Bronchial epithelial cell (primary cell): ENCODE measurements around the gene AGTRAP. TPM values are rescaled to one million over a fixed set of nuclear protein-coding genes. Genes with fewer than 3 reads are reported as not detected.

Source experiments
- DNase-seq: peaks from one replicate; pipeline ENCODE4 v3.0.0-alpha.2; 2010; ENCODE audit warnings: low read depth
- FAIRE-seq: peaks from 2 replicates; lab custom pipeline; 2011; peaks lifted over from hg19 to GRCh38; lab: Jason Lieb, UNC
- H3K27me3 ChIP-seq: 2 replicates; pipeline ENCODE4 v1.5.1; 2011; ENCODE audit warnings: low read length; ENCODE audit not compliant: control insufficient read depth, insufficient read depth
- H3K36me3 ChIP-seq: 2 replicates; pipeline ENCODE4 v1.5.1; 2011; ENCODE audit warnings: low read length; ENCODE audit not compliant: control insufficient read depth, insufficient read depth
- H3K4me3 ChIP-seq: 2 replicates; pipeline ENCODE4 v1.5.1; 2011; ENCODE audit warnings: mild to moderate bottlenecking, low read depth, low read length, control low read depth
- CTCF ChIP-seq: IDR thresholded peaks from 2 replicates; pipeline ENCODE4 v1.5.1; 2011; ENCODE audit warnings: mild to moderate bottlenecking, moderate library complexity, low read length, control low read depth, inconsistent platforms; ENCODE audit not compliant: insufficient read depth, severe bottlenecking
- total RNA-seq: library from RNA; depleted of rRNA; stranded (reverse); fragments of >200 nt; gene quantifications from 2 replicates; pipeline ENCODE4 v1.2.1, GENCODE V29; 2014

The AGTRAP gene
- total RNA-seq, 1 donor from 2014 or later: 55.3 TPM

- Histone ChIP-seq H3K27me3 (peaks cover 22% of the 10 kb centered on the region), H3K36me3 (no peaks in the 10 kb centered on the region), H3K4me3 (no peak overlapping the region)
- FAIRE-seq: no peak
- no peak for DNase-seq
- TF ChIP-seq CTCF: no peak
Measured at GRCh38 chr1:11704691-11705475, 31.1 kb upstream of the AGTRAP start.

- DNase-seq (no peak), FAIRE-seq (peak; percentile 52)
- Histone ChIP-seq H3K4me3 (no peak overlapping the region), H3K36me3 (no peaks in the 10 kb centered on the region), H3K27me3 (peaks cover 22% of the 10 kb centered on the region)
- no peak for TF ChIP-seq CTCF
Measured at GRCh38 chr1:11705596-11705995, 30.3 kb upstream of the AGTRAP start.

- Histone ChIP-seq H3K4me3 (no peak overlapping the region), H3K36me3 (no peaks in the 10 kb centered on the region), H3K27me3 (peaks cover 15% of the 10 kb centered on the region)
- TF ChIP-seq CTCF: no peak
- no peak for DNase-seq
- no peak for FAIRE-seq
Measured at GRCh38 chr1:11706292-11706691, 29.6 kb upstream of the AGTRAP start.

GRCh38 chr1:11707621-11708276 is 28.2 kb upstream of the AGTRAP start:
- H3K36me3 ChIP-seq: no peaks in the 10 kb centered on the region
- no peak for TF ChIP-seq CTCF
- peaks cover 11% of the 10 kb centered on the region for H3K27me3 ChIP-seq
- no peak overlapping the region for H3K4me3 ChIP-seq
- no peak for DNase-seq
- no peak for FAIRE-seq

GRCh38 chr1:11708554-11709350 is 27.2 kb upstream of the AGTRAP start:
- H3K27me3 ChIP-seq: peaks cover 10% of the 10 kb centered on the region
- no peak overlapping the region for H3K4me3 ChIP-seq
- DNase-seq: no peak
- no peak for TF ChIP-seq CTCF
- FAIRE-seq: no peak
- no peaks in the 10 kb centered on the region for H3K36me3 ChIP-seq
